CD4-positive, alpha-beta T cell treated with Interleukin-15 for 4 hours (primary cell): Measurements from ENCODE around the gene PISD.

Experiments
- DNase-seq: peaks from one replicate; pipeline ENCODE4 v3.0.0-alpha.2; 2020; ENCODE audit warnings: low spot score

The PISD gene

GRCh38 chr22:31652911-31653684, 8.9 kb downstream of the PISD start:
- no peak for DNase-seq

GRCh38 chr22:31652088-31652487, 9.9 kb downstream of the PISD start:
- DNase-seq: no peak

GRCh38 chr22:31651664-31652063, 10.4 kb downstream of the PISD start:
- DNase-seq: no peak

GRCh38 chr22:31650391-31650790, 11.6 kb downstream of the PISD start:
- no peak for DNase-seq

- DNase-seq: no peak
Measured at GRCh38 chr22:31647523-31648320, 14.3 kb downstream of the PISD start.

GRCh38 chr22:31647066-31647465, 14.9 kb downstream of the PISD start:
- DNase-seq: no peak

GRCh38 chr22:31646186-31647019, 15.6 kb downstream of the PISD start:
- DNase-seq: peak; percentile 41

- no peak for DNase-seq
Measured at GRCh38 chr22:31639436-31640039, 22.5 kb downstream of the PISD start.

GRCh38 chr22:31637891-31638618, 24.0 kb downstream of the PISD start:
- DNase-seq: no peak

- no peak for DNase-seq
Measured at GRCh38 chr22:31637447-31637890, 24.5 kb downstream of the PISD start.

GRCh38 chr22:31635638-31636306, 26.2 kb downstream of the PISD start:
- no peak for DNase-seq

- DNase-seq: no peak
Measured at GRCh38 chr22:31631436-31631835, 30.6 kb downstream of the PISD start.

GRCh38 chr22:31630331-31631329, 31.4 kb downstream of the PISD start:
- DNase-seq: peak; percentile 82

GRCh38 chr22:31629741-31630184, 32.3 kb downstream of the PISD start:
- no peak for DNase-seq

GRCh38 chr22:31628969-31629708, 32.9 kb downstream of the PISD start:
- no peak for DNase-seq

- no peak for DNase-seq
Measured at GRCh38 chr22:31628362-31628761, 33.7 kb downstream of the PISD start.

- no peak for DNase-seq
Measured at GRCh38 chr22:31627223-31627731, 34.7 kb downstream of the PISD start.

GRCh38 chr22:31626427-31627150, 35.4 kb downstream of the PISD start:
- DNase-seq: no peak
